ENCODE measurements around the gene MFNG. TPM values are rescaled to one million over a fixed set of nuclear protein-coding genes. Genes with fewer than 3 reads are reported as not detected.

The MFNG gene
- total RNA-seq, 1 donor: 0.72 TPM

GRCh38 chr22:37421468-37421877 lies 64.7 kb downstream of the MFNG start:
- H3K4me2 ChIP-seq (ENCODE audit: insufficient read depth, low read length): no peak overlapping the region
- no peak overlapping the region for H2AFZ ChIP-seq (ENCODE audit: low read length)
- no peaks in the 10 kb centered on the region for H3K9me3 ChIP-seq (ENCODE audit: low read depth, low read length)
- peak; percentile 73 for DNase-seq (ENCODE audit: insufficient read length, low spot score, missing footprints)
- no peaks in the 10 kb centered on the region for H3K36me3 ChIP-seq (ENCODE audit: insufficient read depth, low read length)
- H4K20me1 ChIP-seq (ENCODE audit: insufficient read depth, low read length): no peaks in the 10 kb centered on the region
- no peak overlapping the region for H3K4me3 ChIP-seq (ENCODE audit: insufficient read depth, low read length)
- H3K79me2 ChIP-seq (ENCODE audit: insufficient read depth, low read length): no peaks in the 10 kb centered on the region
- H3K27ac ChIP-seq (ENCODE audit: low read depth, low read length): no peak overlapping the region
- no peak for TF ChIP-seq CTCF (IDR thresholded peaks at IDR 0.05; ENCODE audit: extremely low read depth, low read depth, low read length)
- H3K4me1 ChIP-seq (ENCODE audit: insufficient read depth, low read length): no peaks in the 10 kb centered on the region
- H3K27me3 ChIP-seq (ENCODE audit: insufficient read depth, low read length): peaks cover 60% of the 10 kb centered on the region

GRCh38 chr22:37420686-37421467 lies 65.3 kb downstream of the MFNG start:
- peaks cover 60% of the 10 kb centered on the region for H3K27me3 ChIP-seq (ENCODE audit: insufficient read depth, low read length)
- no peaks in the 10 kb centered on the region for H3K9me3 ChIP-seq (ENCODE audit: low read depth, low read length)
- peak overlapping the region; percentile 48 for H3K4me2 ChIP-seq (ENCODE audit: insufficient read depth, low read length)
- H4K20me1 ChIP-seq (ENCODE audit: insufficient read depth, low read length): no peaks in the 10 kb centered on the region
- no peak overlapping the region for H3K27ac ChIP-seq (ENCODE audit: low read depth, low read length)
- H2AFZ ChIP-seq (ENCODE audit: low read length): no peak overlapping the region
- H3K4me3 ChIP-seq (ENCODE audit: insufficient read depth, low read length): peak overlapping the region; percentile 47
- TF ChIP-seq CTCF (IDR thresholded peaks at IDR 0.05; ENCODE audit: extremely low read depth, low read depth, low read length): no peak
- H3K4me1 ChIP-seq (ENCODE audit: insufficient read depth, low read length): no peaks in the 10 kb centered on the region
- no peaks in the 10 kb centered on the region for H3K36me3 ChIP-seq (ENCODE audit: insufficient read depth, low read length)
- no peaks in the 10 kb centered on the region for H3K79me2 ChIP-seq (ENCODE audit: insufficient read depth, low read length)
- DNase-seq (ENCODE audit: insufficient read length, low spot score, missing footprints): peak; percentile 90

- Histone ChIP-seq H3K36me3 (ENCODE audit: insufficient read depth, low read length) (no peaks in the 10 kb centered on the region), H3K4me3 (ENCODE audit: insufficient read depth, low read length) (peak overlapping the region; percentile 47), H3K27me3 (ENCODE audit: insufficient read depth, low read length) (peaks cover 53% of the 10 kb centered on the region), H3K4me1 (ENCODE audit: insufficient read depth, low read length) (no peaks in the 10 kb centered on the region), H3K4me2 (ENCODE audit: insufficient read depth, low read length) (peak overlapping the region; percentile 48), H3K9me3 (ENCODE audit: low read depth, low read length) (no peaks in the 10 kb centered on the region), H3K27ac (ENCODE audit: low read depth, low read length) (no peak overlapping the region), H4K20me1 (ENCODE audit: insufficient read depth, low read length) (no peaks in the 10 kb centered on the region), H3K79me2 (ENCODE audit: insufficient read depth, low read length) (no peaks in the 10 kb centered on the region), H2AFZ (ENCODE audit: low read length) (no peak overlapping the region)
- peak; percentile 91 for DNase-seq (ENCODE audit: insufficient read length, low spot score, missing footprints)
- no peak for TF ChIP-seq CTCF (IDR thresholded peaks at IDR 0.05; ENCODE audit: extremely low read depth, low read depth, low read length)
Observed at GRCh38 chr22:37419969-37420685, 66.1 kb downstream of the MFNG start.

- no peaks in the 10 kb centered on the region for H3K79me2 ChIP-seq (ENCODE audit: insufficient read depth, low read length)
- TF ChIP-seq CTCF (IDR thresholded peaks at IDR 0.05; ENCODE audit: extremely low read depth, low read depth, low read length): no peak
- H2AFZ ChIP-seq (ENCODE audit: low read length): no peak overlapping the region
- no peaks in the 10 kb centered on the region for H3K36me3 ChIP-seq (ENCODE audit: insufficient read depth, low read length)
- H3K9me3 ChIP-seq (ENCODE audit: low read depth, low read length): no peaks in the 10 kb centered on the region
- no peak overlapping the region for H3K4me2 ChIP-seq (ENCODE audit: insufficient read depth, low read length)
- H3K4me1 ChIP-seq (ENCODE audit: insufficient read depth, low read length): no peaks in the 10 kb centered on the region
- no peak overlapping the region for H3K27ac ChIP-seq (ENCODE audit: low read depth, low read length)
- DNase-seq (ENCODE audit: insufficient read length, low spot score, missing footprints): no peak
- peaks cover 49% of the 10 kb centered on the region for H3K27me3 ChIP-seq (ENCODE audit: insufficient read depth, low read length)
- peak overlapping the region; percentile 47 for H3K4me3 ChIP-seq (ENCODE audit: insufficient read depth, low read length)
- no peaks in the 10 kb centered on the region for H4K20me1 ChIP-seq (ENCODE audit: insufficient read depth, low read length)
Observed at GRCh38 chr22:37419370-37419968, 66.7 kb downstream of the MFNG start.

All from osteoblast (primary cell).